ENCODE measurements around the gene CAMTA1.

The CAMTA1 gene

DNA sequence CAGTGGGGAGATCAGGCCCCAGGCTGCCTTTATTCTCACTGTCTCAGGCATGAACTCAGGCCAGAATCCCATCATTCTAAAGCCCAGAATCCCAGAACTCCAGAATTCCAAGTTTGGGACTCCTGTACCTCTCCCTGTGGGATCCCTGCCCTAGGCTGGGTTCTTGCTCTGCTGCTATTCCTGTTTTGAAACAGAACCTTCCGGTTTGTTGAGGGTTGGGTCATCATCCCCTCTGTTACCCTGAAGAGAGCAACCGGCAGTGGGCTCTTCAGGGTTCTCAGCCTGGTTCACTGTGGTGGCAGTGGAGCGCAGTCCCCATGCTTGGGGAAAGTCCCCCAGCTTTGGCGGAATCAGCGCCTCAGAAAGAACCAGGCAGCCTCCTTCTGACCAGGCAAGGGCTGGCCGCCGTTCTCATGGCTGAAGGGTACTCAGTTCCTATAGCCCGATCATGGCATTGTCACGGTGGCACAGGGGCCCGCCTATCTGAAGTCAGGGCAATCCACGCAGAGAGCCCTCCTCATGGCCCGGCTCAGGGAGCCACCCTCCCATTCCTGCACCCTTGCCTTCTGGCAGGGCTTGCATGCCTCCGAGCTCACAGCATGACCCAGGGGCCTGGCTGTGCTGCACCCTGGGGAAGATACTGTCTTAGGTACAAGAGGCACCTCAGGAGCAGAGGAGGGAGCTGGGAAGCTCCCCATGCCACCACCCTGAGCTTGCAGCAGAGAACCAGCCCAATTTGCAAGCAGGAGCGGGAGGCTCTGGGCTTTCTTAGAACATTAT lies 650.2 kb downstream of the CAMTA1 start:
- no peak for DNase-seq (ENCODE audit: low read depth)

DNA sequence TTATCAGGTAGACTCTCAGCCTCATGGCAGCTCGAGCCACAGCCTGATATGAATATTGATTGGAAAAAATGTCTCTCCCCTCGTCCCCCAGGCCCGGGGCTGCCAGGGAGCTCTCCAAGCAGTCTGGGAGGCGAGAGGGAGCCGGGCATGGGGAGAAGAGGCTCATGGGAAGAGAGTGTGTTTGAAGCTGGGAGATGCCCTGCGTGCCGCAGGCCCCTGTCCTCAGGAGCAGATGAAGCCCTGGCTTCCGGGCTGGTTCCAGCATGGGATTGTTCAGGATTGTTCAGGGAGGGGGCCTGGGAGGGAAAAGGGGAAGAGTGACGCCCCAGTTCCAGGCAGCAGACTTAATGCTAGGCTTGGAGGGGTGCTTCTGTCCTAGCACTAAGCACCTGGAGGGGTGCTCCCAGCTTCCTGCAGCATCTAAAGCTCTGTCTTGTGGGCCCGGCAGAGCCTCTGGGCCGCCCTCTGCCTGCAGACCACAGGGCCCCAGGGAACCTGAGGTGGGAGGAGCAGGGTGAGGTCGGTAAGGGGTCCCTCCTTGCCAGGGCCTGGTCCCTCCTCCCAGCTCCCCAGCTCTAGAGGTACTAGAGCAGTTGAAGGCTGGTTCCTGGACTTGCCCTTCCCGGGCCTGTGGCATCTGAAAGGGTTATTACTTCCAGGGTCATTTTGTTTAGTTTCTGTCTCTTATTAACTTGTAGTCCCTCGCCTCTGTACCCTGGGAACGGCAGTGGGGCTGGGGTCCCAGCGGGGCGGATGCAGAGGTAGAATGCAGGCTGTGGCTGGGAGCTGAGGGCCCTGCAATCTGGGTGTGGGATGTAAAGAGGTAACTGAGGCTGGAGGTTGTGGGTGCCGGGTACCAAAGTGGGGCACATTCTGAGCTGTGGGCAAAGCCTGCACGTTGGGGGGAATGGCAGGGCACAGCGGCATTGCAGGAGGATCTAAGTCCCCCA lies 651.1 kb downstream of the CAMTA1 start:
- DNase-seq (ENCODE audit: low read depth): no peak

DNA sequence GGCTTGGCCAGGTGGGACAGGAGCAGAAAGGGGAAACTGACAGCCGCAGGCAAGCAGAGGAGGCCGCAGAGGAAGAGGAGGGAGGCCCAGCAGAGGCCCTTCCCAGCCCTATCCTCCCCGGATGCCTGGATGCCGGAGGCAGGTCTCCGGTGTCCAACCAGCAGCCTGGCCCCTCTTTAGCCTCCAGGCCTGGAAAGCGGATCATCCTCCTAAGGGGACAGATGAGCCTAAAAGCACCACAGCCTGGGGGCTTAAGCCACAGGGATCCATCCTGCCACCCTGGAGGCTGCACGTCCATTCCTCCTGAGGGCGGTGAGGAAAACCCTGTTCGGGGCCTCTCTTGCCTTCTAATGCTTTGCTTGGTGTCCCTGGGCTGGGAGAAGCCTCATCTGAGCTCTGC lies 651.8 kb downstream of the CAMTA1 start:
- DNase-seq (ENCODE audit: low read depth): no peak

DNA sequence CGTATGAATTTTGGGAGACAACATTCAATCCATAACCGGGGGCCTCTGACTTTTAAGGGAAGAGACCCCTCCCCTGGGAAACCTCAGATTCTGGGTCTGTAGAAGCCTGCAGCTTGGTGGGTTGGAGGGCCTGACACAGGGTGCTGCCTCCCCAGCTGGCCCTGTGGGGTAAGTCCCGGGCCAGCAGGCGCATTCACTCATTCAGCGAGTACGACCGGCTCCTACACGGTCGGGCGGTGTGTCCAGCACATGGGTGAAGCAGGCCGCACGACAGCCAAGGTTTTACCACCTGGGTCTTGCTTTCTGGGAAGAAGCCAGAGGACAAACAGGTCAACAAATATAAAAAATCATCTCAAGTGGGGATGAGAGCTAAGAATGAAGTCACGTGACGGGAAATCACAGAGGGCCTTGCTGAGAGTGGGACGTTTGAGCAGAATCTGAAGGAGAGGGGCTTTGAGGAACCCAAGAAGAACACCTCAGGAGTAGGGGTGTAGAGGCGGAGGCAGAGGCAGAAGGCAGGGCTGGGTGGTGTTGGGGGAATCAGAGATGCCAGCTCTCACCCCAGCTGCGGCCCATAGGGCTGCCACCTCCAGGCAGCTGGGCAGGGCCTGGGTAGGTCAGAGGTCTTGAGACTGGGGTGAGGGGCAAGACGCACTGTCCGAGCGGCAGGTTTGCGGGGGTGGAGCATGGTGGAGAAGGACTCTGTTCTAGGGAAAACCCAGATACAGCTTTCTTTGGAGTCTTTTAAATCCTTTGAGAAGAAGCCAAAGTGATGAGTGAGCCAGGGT lies 652.5 kb downstream of the CAMTA1 start:
- no peak for DNase-seq (ENCODE audit: low read depth)

DNA sequence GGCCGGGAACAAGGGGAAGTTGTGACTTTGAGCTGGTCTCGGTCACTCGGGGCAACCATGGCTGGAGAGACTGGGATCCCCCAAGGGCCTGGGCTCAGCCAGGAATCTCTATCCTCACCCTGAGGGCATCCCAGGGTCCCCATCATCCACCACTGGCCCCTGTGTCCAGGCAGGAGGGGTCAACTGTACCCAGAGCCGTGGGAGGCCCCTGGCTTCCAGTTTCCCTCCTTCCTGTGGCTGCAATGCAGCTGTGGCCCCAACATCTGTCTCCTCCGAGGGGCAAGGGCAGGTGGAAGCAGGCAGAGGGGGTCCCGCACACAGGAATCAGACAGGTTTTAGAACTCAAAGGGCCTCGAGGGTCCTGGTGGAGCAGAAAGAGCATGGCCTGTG lies 653.1 kb downstream of the CAMTA1 start:
- DNase-seq (ENCODE audit: low read depth): no peak

DNA sequence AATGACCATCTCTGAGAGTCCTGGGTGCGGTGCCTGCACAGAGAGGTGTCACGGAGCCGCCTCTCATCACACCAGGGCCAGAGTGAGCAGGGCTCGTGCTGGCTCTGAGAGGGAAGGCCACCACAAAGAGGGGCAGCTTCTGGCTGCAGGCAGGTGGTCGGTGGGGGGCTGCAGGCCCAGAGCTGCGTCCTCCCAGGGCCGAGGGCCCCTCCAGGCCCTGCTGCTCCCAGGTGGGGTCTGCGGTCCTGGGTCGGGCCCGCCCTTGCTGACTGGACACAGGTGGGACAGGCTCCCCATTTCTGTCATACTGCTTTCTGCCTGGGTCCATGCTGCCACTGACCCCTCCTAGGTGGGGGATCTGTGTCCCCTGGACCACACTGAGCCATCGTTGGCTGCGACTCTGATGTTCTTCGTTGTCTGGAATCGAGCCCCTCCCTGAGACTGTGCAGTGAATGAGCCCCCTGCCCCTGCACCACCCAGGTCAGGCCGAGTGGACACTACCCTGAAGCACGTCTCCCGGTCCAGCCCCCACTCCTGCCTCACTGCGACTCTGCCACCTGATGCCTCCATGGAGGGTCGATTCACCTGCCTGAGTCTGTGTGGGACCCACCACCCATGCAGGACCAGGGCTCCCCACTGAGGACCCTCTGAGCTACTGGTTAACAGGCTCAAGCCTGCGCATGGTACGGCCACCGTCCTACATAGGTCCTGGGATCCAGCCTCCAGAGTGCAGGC lies 653.8 kb downstream of the CAMTA1 start:
- DNase-seq (ENCODE audit: low read depth): no peak

DNA sequence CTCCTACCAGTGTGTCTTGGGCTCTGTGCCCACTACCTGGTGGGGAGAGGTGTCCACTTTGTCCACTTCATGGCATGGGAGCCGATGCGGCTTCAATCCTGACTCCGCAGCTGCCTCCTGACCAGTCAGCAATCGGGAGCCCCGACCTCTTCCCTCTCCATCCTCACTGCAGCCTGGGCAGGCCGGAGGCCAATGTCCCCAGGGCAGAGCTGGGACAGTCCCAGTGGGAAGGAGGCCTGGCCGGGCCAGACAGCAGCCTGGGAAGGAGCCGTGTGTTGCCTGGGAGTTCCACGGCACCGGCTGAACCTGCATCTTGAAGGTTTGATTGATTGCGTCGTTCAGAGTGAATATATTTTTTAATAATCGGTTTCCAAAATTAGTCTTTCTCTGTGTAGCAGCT lies 654.9 kb downstream of the CAMTA1 start:
- DNase-seq (ENCODE audit: low read depth): no peak

DNA sequence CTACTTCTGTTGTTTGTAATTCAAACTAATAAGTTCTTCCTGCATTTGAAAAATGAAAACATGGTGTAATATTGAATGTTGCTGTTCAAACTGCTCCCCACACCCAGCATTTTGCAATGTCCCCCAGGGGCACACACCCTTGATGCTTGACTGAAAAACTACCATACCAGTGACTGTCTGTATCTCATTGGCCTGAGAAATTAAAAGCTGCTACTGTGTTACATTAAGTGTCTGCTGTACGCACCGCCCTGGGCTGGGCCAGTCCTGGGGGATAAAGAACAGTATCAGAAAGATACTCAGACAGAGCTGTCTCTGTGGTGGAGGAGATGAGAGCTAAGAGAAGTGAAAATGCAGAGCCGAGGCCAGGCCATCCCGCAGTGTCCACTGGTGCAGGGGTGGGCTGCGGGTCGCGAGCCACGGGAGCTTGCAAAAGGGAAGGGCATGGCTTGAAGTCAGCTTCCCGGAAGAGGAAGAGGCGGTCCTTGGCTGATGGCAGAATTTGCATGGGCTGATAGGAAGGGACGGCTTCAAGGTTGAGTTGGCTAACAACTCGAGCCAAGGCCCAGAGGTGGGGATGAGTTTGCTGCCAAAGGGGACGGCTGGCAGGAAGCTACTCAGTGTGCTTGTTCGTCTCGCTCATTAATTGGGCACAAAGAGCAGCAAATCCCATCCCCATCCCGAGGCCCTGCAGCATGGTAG lies 656.0 kb downstream of the CAMTA1 start:
- DNase-seq (ENCODE audit: low read depth): no peak

DNA sequence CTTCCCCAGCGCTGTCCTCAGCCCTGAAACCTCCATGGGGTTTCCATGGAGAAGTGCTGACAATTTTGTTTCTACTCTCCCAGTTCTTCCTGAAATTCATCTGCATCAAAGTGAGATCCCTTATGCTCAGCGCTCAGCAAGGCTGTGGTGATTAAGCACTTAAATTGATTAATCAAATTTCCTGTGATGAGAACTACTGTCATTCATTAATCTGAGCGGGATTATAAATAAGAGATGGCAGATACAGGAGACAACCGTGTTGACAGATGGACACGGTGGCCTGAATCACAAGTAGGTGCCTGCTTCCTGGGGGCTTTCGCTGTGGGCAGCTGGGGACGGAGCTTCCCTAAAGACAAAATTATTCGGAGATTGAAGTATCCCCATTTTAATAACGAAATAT lies 656.8 kb downstream of the CAMTA1 start:
- DNase-seq (ENCODE audit: low read depth): no peak

DNA sequence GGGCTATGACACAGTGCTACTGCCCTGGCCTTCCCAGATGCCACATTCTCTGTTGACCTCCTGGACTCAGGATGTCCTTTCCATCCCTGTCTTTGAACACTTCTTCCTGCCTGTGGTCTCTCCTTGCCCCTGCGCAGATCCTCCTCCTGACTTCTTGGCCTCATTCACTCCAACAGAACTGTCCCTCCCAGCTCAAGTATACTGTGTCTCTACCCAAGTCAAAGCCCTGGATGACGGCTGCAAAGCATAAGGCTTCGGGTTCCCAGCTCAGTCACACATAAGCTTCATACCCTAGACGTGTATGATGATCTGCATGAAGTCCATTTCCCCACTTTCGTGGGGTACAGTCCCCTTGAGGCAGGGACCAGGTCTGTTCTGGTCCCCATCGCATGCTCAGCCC lies 657.7 kb downstream of the CAMTA1 start:
- no peak for DNase-seq (ENCODE audit: low read depth)

DNA sequence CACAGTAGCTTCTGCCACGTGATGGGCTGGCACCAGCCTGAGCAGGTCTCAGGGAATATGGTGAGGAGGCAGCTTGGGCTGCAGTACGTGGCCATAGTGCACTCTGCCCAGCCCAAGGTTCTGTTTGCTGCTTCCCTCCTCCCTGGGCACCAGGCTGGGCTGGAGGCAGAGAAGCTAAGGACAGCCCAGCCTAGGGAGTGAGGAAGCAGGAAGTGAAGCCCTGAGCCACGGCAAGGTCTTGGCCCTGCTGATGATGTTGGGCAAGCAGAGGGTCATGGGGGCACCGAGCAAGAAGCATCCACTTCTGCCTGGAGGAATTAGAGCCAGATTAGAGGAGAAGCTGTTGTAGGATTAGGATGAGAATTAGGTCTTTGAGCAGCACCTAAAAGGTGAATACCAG lies 659.1 kb downstream of the CAMTA1 start:
- no peak for DNase-seq (ENCODE audit: low read depth)

DNA sequence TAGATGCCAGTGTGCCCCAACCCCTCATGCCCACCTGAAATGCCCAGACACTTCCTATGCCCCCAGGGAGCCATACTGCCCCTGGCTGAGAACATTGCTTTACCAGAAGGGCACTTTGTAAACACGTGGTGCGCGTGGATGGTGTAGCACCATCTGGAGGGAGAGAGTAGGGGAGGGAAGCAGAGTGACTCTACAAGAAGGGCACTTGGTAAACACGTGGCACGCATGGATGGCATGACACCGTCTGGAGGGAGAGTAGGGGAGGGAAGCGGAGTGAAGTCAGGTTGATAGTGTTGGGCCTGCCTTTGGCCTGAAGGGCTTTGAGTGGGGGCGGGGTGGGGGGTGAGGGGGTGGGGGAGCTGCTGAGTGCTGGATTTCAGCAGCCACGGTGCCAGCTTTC lies 661.8 kb downstream of the CAMTA1 start:
- no peak for DNase-seq (ENCODE audit: low read depth)

DNA sequence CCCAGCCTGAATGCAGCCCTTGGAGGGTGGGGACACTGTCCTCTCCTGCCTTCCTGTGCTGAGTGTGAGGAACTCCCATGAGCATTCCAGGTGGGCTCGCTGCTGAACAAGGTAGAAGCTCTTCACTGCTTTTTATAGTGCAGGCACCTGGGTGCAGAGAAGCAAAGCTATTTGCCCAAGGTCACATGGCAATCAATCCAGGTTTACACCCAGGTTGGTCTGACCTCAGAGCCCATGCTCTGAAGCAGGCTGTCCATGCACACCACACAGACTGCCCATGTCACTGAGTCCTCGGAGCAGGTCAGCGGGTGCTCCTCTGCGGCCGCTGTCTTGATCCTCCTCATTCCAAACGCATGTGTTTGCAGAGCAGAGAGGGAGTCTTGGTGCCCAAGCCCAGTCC lies 662.5 kb downstream of the CAMTA1 start:
- DNase-seq (ENCODE audit: low read depth): no peak

DNA sequence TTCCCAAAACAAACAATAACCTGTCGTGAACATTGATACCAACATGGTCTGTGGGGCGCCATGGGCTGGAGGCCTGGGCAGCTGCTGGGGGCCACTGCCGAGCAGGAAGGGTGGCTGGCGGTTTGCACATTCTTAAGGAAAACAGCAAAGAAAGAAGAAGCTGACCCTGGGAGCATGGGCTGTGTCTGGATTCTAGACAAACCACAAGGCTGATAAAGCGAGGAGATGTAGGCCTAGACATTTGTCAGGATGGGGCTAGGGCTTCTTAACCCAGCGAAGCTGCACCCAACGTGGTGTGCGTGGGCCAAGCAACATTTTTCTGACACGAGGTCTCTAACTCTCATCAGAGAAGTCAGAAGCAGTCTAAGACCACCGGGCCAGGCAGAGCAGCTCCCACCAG lies 663.7 kb downstream of the CAMTA1 start:
- peak; percentile 79 for DNase-seq (ENCODE audit: low read depth)

DNA sequence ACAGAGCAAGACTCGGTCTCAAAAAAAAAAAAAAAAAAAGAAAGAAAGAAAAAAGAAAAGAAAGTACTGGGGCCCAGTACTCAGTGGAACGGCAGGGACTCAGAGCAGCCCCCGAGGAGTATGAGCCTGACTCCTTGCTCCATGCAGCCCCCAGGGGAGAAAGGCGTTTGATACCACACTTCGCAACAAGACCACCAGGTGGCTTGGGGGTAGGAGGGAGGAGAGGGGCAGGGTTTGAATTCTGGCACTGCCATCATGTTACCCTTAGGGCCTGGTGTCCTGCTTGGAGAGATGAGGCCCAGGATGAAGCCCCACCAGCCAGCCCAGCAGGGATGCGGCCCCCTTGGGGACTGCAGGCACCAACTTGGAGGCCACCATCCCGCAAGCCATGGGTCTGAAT lies 664.5 kb downstream of the CAMTA1 start:
- no peak for DNase-seq (ENCODE audit: low read depth)

DNA sequence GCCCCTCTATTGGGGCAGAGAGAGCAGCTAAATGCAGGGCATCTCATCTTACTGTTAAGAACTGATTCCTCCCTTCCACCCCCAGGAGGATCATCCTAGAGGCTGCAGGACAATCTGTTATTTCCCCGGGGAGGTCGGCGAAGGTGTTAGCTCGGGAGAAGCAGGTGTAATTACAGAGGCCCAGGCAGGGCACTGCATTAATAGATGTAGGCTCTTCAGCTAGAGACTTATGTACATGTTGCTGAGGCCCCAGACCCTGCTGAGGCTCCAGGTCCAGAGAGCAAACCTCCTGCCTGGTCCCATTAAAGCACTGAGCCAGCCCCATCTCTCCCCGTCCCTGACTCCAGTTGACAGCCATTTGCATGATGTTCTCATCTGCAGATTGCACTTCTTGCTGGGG lies 665.6 kb downstream of the CAMTA1 start:
- DNase-seq (ENCODE audit: low read depth): no peak

DNA sequence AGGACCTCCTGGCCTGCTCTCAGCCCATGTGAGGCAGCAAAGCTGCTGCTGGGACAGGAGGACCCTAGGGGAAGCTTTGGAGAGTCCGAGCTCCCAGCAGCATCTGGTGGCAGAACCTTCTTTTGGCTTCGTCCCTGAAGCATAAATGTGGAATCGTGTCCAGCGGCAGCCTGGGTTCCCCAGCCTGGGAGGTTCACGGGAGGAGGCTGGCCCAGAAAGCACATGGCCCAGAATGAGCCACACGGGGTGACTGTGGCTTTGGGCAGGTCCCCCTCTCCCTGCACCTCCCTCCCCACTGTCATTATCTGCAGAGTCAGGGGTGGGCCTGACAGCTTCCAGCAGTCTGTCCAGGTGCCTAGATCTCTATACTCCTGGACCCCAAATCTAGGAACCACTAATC lies 667.8 kb downstream of the CAMTA1 start:
- no peak for DNase-seq (ENCODE audit: low read depth)

DNA sequence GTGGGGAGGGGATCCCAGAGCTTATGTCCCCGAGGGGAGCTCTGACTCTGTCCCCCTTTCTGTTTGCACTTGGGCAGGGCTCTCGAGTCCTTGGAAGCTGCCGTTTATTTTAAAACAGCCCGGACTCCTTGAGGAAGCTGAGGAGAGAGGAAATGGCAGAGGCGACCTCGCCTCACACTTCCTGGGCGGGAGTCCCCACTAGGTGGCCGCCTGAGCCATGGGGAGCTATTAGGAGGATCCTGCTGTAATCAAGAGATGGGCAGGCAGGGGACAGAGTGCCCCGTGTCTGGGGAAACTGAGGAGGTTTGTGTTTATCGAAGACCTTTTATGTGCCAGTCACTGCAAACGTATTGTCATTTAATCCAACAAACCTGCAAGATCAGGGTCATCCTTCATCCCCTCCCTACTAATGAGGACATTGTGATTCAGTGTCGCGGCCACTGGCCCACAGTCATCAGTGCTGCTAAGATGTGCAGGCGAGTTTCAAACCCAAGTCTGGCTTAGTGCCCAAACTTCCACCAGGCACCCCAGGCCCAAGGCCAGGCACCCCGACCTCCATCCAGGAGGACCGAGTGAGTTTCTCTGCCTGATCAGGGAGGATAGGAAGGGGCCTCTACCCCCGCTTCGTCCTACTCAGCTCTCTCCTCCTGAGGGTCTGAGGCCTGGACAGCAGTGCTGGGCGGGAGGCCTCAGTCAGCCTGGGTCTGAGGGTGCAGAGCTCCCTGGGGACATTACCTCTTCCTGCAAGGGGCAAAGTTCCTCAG lies 669.0 kb downstream of the CAMTA1 start:
- no peak for DNase-seq (ENCODE audit: low read depth)

DNA sequence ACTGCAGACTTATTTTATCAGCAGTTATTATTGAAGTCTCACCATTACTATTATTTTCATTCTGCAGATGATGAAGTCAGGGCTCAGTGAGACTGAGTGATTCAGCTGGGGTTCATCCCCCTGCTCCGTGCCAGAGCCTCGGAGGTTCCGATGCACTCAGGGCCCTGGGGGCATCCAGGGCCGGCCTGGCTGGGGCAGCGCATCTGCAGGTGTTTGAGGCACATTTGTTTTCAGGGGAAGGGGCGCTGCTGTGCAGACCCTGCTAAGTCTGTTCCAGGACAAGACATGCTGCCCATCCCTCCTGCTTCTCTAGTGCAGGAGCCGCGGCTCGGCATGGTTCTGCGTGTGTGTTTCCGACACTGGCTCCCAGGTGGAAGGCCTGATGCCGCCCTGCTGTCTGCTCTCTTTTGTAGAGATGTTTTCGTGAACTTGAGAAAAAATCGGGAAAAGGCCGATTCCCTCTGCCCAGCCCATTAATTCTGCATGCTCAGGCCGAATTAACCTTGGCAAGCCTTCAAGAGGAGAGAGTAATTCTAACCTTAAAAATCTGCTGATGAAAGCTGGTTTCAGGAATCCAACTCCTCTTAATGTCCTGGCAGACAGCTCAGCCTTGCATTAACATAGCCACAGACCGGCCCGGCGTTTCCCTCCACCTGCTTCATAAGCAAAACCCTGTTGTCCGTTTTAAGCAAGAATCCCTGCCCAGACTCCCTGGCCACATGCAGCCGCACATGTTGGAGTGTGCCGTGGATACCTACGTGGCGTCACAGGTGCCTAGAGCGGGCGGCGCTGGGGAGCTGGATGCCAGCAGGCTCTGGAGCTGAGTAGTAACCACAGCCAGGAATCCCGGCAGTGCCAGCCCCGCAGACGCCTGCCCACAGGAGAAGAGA lies 669.9 kb downstream of the CAMTA1 start:
- DNase-seq (ENCODE audit: low read depth): no peak
